ENCODE results near the gene ASAP2.

Gene ASAP2

DNA sequence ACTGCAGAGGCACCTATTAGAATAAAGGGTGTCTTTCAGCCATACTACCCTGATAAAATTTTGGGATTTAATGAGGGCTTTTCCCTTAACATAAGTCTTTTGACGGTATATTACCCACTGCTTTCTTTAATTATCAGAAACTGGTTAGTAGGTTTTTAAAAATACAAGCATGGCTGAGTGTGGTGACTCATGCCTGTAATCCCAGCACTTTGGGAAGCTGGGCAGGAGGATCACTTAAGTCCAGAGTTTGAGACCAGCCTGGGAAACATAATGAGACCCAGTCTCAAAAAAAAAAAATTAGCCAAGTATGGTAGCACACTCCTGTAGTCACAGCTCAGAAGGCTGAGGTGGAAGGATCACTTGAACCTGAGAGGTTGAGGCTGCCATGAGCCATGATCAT lies 232.9 kb downstream of the ASAP2 start:
- Histone ChIP-seq H4K20me1 (no peaks in the 10 kb centered on the region), H3K4me1 (peaks cover 0 to 10% (median 5%) of the 10 kb centered on the region in 10 experiments; a peak in 12 of 20 replicates), H3K4me2 (no peak overlapping the region), H3K4me3 (no peak overlapping the region), H3K27ac (no peak overlapping the region), H3K9ac (no peak overlapping the region), H3K9me3 (replicated peaks in 1 of 11) (peaks cover 0 to 6% (median 0%) of the 10 kb centered on the region in 11 experiments; a peak in 1 of 22 replicates), H3K36me3 (peaks cover 90 to 100% (median 99%) of the 10 kb centered on the region in 11 experiments), H3K27me3 (no peaks in the 10 kb centered on the region)
- no peak for TF ChIP-seq Cebpa-rat (IDR thresholded peaks at IDR 0.05)

DNA sequence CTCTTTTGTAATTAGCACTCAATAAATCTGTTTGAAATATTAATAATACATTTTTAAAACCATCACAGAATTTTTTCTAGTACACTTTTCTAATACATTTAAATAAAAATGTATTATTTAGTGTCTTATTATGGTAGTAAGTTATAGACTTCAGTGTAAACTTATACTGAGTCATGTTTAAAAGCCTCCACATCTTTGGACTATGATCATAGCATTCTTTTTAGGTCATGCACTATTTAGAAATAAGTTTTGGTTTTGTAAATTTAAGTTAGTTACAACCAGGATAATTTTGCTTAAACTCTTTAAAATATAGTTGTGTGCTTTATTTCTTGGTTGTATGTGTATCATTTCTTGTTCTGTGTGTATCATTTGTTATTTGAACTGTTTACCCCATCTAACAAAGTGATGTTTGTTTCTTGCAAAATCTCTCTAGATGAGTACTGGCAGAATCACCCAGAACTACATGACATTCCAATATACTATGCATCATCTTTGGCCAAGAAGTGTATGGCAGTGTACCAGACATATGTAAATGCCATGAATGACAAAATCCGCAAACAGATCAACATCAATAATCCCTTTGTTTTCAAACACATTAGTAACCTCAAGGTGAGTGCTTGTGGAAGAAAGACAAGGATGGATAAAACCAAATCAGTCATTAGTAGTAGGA lies 233.6 kb downstream of the ASAP2 start:
- no peak overlapping the region for H3K27ac ChIP-seq

DNA sequence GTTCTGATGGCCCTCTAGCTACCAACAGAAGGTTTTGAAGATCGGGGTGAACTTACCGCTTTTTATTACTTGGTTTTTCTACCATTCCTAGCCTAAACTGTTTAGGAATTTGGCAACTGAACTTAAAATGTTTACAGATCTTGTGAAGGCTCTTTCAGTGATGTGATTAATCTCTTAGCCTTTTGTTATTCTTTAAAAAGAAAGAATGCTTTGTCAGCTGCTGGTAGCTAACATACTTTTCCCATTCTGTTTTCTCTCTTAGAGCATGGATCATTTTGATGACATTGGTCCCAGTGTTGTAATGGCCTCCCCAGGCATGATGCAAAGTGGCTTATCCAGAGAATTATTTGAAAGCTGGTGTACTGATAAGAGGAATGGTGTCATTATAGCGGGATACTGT lies 234.9 kb downstream of the ASAP2 start:
- Histone ChIP-seq H3K27me3 (no peaks in the 10 kb centered on the region), H3K9ac (no peak overlapping the region), H3K27ac (no peak overlapping the region), H3K4me3 (no peak overlapping the region), H3K4me1 (no peaks in the 10 kb centered on the region), H3K9me3 (replicated peaks in 1 of 11) (peaks cover 0 to 6% (median 0%) of the 10 kb centered on the region in 11 experiments; a peak in 1 of 22 replicates), H4K20me1 (no peaks in the 10 kb centered on the region), H3K36me3 (peaks cover 93 to 100% (median 97%) of the 10 kb centered on the region in 11 experiments), H3K4me2 (no peak overlapping the region)
- no peak for TF ChIP-seq Cebpa-rat (IDR thresholded peaks at IDR 0.05)

More for the DNA sequence above, 233.6 kb downstream of the ASAP2 start:
- Histone ChIP-seq H4K20me1 (no peaks in the 10 kb centered on the region), H3K27me3 (no peaks in the 10 kb centered on the region), H3K4me2 (no peak overlapping the region), H3K36me3 (peaks cover 92 to 100% (median 99%) of the 10 kb centered on the region in 11 experiments), H3K9me3 (replicated peaks in 1 of 11) (peaks cover 0 to 6% (median 0%) of the 10 kb centered on the region in 11 experiments; a peak in 1 of 22 replicates), H3K4me3 (no peak overlapping the region), H3K4me1 (peaks cover 0 to 3% (median 0%) of the 10 kb centered on the region in 10 experiments; a peak in 7 of 20 replicates), H3K9ac (no peak overlapping the region)
- TF ChIP-seq Cebpa-rat (IDR thresholded peaks at IDR 0.05): no peak

DNA sequence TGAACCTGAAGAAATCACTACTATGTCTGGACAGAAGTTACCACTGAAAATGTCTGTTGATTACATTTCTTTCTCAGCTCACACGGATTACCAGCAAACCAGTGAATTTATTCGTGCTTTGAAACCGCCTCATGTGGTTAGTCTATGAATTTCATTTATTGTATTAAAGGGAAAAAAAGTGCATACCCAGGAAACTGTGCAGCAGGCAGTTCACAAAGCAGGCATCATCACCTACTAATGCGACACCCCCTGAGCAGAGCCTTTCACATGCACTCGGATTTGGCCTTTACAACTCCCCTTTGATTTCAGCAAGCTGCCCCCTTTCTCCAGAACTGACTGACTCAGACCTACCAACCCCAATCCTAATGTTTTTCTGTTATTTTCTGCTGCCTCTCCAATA lies 236.9 kb downstream of the ASAP2 start:
- Histone ChIP-seq H3K4me3 (no peak overlapping the region), H3K36me3 (peaks cover 93 to 100% (median 97%) of the 10 kb centered on the region in 11 experiments), H3K27me3 (no peaks in the 10 kb centered on the region), H3K9ac (no peak overlapping the region), H3K4me2 (no peak overlapping the region), H3K27ac (no peak overlapping the region), H4K20me1 (no peaks in the 10 kb centered on the region), H3K9me3 (replicated peaks in 1 of 11) (no peaks in the 10 kb centered on the region), H3K4me1 (no peaks in the 10 kb centered on the region)
- TF ChIP-seq Cebpa-rat (IDR thresholded peaks at IDR 0.05): no peak

DNA sequence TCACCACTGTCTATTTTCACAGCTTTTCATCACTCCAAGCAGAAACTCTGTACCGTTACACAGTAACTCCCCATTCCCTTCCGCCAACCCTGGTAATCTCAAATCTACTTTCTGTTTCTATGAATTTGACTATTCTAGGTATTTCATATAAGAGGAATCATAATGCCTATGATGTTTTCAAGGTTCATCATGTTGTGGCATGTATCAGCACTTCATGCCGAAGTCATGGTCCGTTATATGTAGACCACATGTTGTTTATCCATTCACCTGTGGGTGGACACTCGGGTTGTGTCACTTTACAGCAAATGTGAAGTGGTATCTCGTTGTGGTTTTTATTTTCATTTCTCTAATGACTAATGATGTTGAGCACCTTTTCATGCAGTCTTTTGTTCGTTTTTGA lies 238.5 kb downstream of the ASAP2 start:
- H3K4me1 ChIP-seq: no peaks in the 10 kb centered on the region
- peaks cover 96 to 100% (median 98%) of the 10 kb centered on the region in 11 experiments for H3K36me3 ChIP-seq
- no peak for TF ChIP-seq Cebpa-rat (IDR thresholded peaks at IDR 0.05)

DNA sequence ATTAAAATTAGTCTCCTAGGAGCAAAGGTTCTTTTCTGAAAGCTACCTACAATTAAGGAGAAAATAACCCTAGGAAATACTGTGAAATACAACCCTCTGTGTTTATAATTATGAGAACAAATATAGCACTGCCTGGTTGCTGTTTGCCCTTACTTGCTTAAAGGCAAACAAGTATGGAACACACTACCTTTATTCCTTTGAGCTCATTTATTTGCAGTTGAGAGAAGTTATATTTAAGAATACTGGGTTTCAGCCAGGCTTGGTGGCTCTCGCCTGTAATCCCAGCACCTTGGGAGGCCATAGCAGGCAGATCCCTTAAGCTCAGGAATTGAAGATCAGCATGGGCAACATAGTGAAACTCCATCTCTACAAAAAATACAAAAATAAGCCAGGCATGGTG lies 244.6 kb downstream of the ASAP2 start:
- H3K9me3 ChIP-seq (replicated peaks in 1 of 11): no peaks in the 10 kb centered on the region
- TF ChIP-seq Cebpa-rat (IDR thresholded peaks at IDR 0.05): no peak
- H3K4me1 ChIP-seq: no peaks in the 10 kb centered on the region
- no peak overlapping the region for H3K4me2 ChIP-seq
- no peak overlapping the region for H3K4me3 ChIP-seq
- no peak overlapping the region for H3K27ac ChIP-seq
- H4K20me1 ChIP-seq: no peaks in the 10 kb centered on the region
- H3K36me3 ChIP-seq: peaks cover 92 to 100% (median 98%) of the 10 kb centered on the region in 11 experiments
- H3K9ac ChIP-seq: no peak overlapping the region
- H3K27me3 ChIP-seq: no peaks in the 10 kb centered on the region

More for the DNA sequence above, 238.5 kb downstream of the ASAP2 start:
- Histone ChIP-seq H3K4me2 (no peak overlapping the region), H3K27me3 (no peaks in the 10 kb centered on the region), H3K4me3 (no peak overlapping the region), H3K9me3 (replicated peaks in 1 of 11) (no peaks in the 10 kb centered on the region), H4K20me1 (no peaks in the 10 kb centered on the region), H3K9ac (no peak overlapping the region), H3K27ac (no peak overlapping the region)
